Peyer's patch (tissue), 4 donors: ENCODE results near the gene MFSD6L. TPM values are rescaled to one million over a fixed set of nuclear protein-coding genes. Genes with fewer than 3 reads are reported as not detected.
A peak's percentile ranks its signal among the peaks of the same experiment; 100 is the strongest.

Source experiments
- DNase-seq, 3 donors: peaks; one replicate each; pipeline ENCODE4 v3.0.0-alpha.2; 2017 to 2019
- H3K27ac ChIP-seq, 4 donors: fragments of 200-600 bp; sonication (generic); one replicate each; pipeline ENCODE4 v1.5.1; 2016 to 2019
- H3K27me3 ChIP-seq, 2 donors: fragments of 200-600 bp; sonication (generic); one replicate each; pipeline ENCODE4 v1.5.1; 2019
- H3K36me3 ChIP-seq, 3 donors: fragments of 200-600 bp; sonication (generic); one replicate each; pipeline ENCODE4 v1.5.1; 2016 to 2019
- H3K4me1 ChIP-seq, 4 donors: fragments of 200-600 bp; sonication (generic); one replicate each; pipeline ENCODE4 v1.5.1; 2016 to 2019
- H3K4me3 ChIP-seq, 4 donors: fragments of 200-600 bp; sonication (generic); 1 replicate in 3 of 4; 2 replicates in 1 of 4; pipeline ENCODE4 v1.5.1; 2016 to 2019; ENCODE audit warnings: mild to moderate bottlenecking in 1 of 4
- H3K9me3 ChIP-seq, 4 donors: fragments of 200-600 bp; sonication (generic); one replicate each; pipeline ENCODE4 v1.5.1; 2016 to 2019; ENCODE audit warnings: mild to moderate bottlenecking in 1 of 4
- CTCF ChIP-seq, 6 experiments: fragments of 450-650 bp in 4 of 6; fragments of 200-600 bp in 2 of 6; sonication (generic) in 1 of 6; IDR thresholded peaks; one replicate each; pipeline ENCODE4 v1.5.1; 2017 to 2019; ENCODE audit warnings: antibody characterized with exemption in 6 of 6, mild to moderate bottlenecking in 3 of 6, moderate library complexity in 1 of 6
- POLR2A ChIP-seq, 2 donors: fragments of 450-650 bp; IDR thresholded peaks; one replicate each; pipeline ENCODE4 v1.5.1; 2017; ENCODE audit warnings: antibody characterized with exemption in 2 of 2, mild to moderate bottlenecking in 2 of 2, moderate library complexity in 2 of 2
- total RNA-seq, 4 donors: library from RNA; depleted of rRNA; stranded (reverse); fragments of >200 nt; gene quantifications; one replicate each; pipeline ENCODE4 v1.1.0, GENCODE V29; 2016

MFSD6L gene
- 1 to 10 TPM in 3 of 4 donors, not detected in 1; 1.2 to 3.2 (median 1.6) TPM for total RNA-seq

- TF ChIP-seq CTCF (IDR thresholded peaks at IDR 0.05) = peak in 3 of 6 experiments; percentile 19 to 33 (median 19)
- TF ChIP-seq POLR2A (IDR thresholded peaks at IDR 0.05) = no peak
- no peaks in the 10 kb centered on the region for H3K36me3 ChIP-seq
- peak within 1 kb of the TSS in 3 of 4 donors; percentile 24 to 60 (median 48) for H3K4me3 ChIP-seq
- peak within 1 kb of the TSS in 1 of 4 donors; percentile 49 for H3K27ac ChIP-seq
- DNase-seq = peak in 2 of 3 donors; percentile 73 to 81
- no peaks in the 10 kb centered on the region for H3K4me1 ChIP-seq
- H3K9me3 ChIP-seq = no peaks in the 10 kb centered on the region
- H3K27me3 ChIP-seq = no peaks in the 10 kb centered on the region
Measured at GRCh38 chr17:8798846-8799569, at the start of gene MFSD6L. MFSD6L (minus strand) TSS chr17:8799365; CDS start chr17:8799120, 245 bp downstream.

- no peak for TF ChIP-seq POLR2A (IDR thresholded peaks at IDR 0.05)
- no peak for TF ChIP-seq CTCF (IDR thresholded peaks at IDR 0.05)
- Histone ChIP-seq H3K9me3 (no peaks in the 10 kb centered on the region), H3K27me3 (no peaks in the 10 kb centered on the region), H3K4me1 (no peaks in the 10 kb centered on the region), H3K4me3 (no peak overlapping the region), H3K27ac (no peak overlapping the region), H3K36me3 (no peaks in the 10 kb centered on the region)
- DNase-seq = peak in 1 of 3 donors; percentile 2
Measured at GRCh38 chr17:8847891-8848290, 48.7 kb upstream of the MFSD6L start.

GRCh38 chr17:8846768-8847211 is 47.6 kb upstream of the MFSD6L start:
- no peak overlapping the region for H3K27ac ChIP-seq
- no peaks in the 10 kb centered on the region for H3K27me3 ChIP-seq
- no peak for TF ChIP-seq CTCF (IDR thresholded peaks at IDR 0.05)
- no peak for TF ChIP-seq POLR2A (IDR thresholded peaks at IDR 0.05)
- DNase-seq = no peak
- H3K4me1 ChIP-seq = no peaks in the 10 kb centered on the region
- no peaks in the 10 kb centered on the region for H3K36me3 ChIP-seq
- H3K9me3 ChIP-seq = no peaks in the 10 kb centered on the region
- no peak overlapping the region for H3K4me3 ChIP-seq

- DNase-seq = no peak
- Histone ChIP-seq H3K4me3 (no peak overlapping the region), H3K9me3 (no peaks in the 10 kb centered on the region), H3K27ac (peak overlapping the region in 1 of 4 donors; percentile 44), H3K27me3 (no peaks in the 10 kb centered on the region), H3K4me1 (no peaks in the 10 kb centered on the region), H3K36me3 (no peaks in the 10 kb centered on the region)
- TF ChIP-seq CTCF (IDR thresholded peaks at IDR 0.05) (no peak), POLR2A (IDR thresholded peaks at IDR 0.05) (no peak)
Measured at GRCh38 chr17:8844229-8845218, 45.4 kb upstream of the MFSD6L start.

- H3K9me3 ChIP-seq = no peaks in the 10 kb centered on the region
- H3K27me3 ChIP-seq = no peaks in the 10 kb centered on the region
- H3K4me1 ChIP-seq = no peaks in the 10 kb centered on the region
- no peaks in the 10 kb centered on the region for H3K36me3 ChIP-seq
- H3K4me3 ChIP-seq = no peak overlapping the region
- DNase-seq = no peak
- no peak for TF ChIP-seq POLR2A (IDR thresholded peaks at IDR 0.05)
- no peak for TF ChIP-seq CTCF (IDR thresholded peaks at IDR 0.05)
- peak overlapping the region in 1 of 4 donors; percentile 44 for H3K27ac ChIP-seq
Measured at GRCh38 chr17:8843344-8843743, 44.2 kb upstream of the MFSD6L start.
